Esophagus squamous epithelium (tissue), 4 donors: Measurements from ENCODE around the gene BIRC2.

Experiments
- POLR2A ChIP-seq, 4 donors: fragments of 450-650 bp; IDR thresholded peaks; one replicate each; pipeline ENCODE4 v1.6.1; 2017; ENCODE audit warnings: antibody characterized with exemption in 4 of 4, mild to moderate bottlenecking in 4 of 4, moderate library complexity in 3 of 4
- TF ChIP-seq, protein P1 (sequence below), 6 experiments: fragments of 450-650 bp in 4 of 6; fragments of 200-600 bp in 2 of 6; sonication (generic) in 2 of 6; IDR thresholded peaks; one replicate each; pipeline ENCODE4 v1.5.1; 2016 to 2019; ENCODE audit warnings: antibody characterized with exemption in 6 of 6, mild to moderate bottlenecking in 4 of 6, moderate library complexity in 4 of 6

DNA sequence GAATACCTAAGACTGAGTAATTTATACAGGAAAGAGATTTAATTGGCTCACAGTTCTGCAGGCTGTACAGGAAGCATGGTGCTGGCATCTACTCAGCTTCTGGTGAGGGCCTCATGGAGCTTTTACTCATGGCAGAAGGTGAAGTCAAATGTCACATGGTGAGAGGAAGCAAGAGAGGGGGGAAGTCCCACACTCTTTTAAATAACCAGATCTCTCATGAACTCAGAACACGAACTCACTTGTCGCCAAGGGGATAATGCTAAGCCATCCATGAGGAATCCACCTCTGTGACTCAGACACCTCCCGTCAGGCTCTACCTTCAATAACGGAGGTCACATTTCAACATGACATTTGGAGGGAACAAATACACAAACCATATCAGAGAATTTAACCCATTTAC lies 42.2 kb downstream of the BIRC2 start:
- TF ChIP-seq, protein P1, sequence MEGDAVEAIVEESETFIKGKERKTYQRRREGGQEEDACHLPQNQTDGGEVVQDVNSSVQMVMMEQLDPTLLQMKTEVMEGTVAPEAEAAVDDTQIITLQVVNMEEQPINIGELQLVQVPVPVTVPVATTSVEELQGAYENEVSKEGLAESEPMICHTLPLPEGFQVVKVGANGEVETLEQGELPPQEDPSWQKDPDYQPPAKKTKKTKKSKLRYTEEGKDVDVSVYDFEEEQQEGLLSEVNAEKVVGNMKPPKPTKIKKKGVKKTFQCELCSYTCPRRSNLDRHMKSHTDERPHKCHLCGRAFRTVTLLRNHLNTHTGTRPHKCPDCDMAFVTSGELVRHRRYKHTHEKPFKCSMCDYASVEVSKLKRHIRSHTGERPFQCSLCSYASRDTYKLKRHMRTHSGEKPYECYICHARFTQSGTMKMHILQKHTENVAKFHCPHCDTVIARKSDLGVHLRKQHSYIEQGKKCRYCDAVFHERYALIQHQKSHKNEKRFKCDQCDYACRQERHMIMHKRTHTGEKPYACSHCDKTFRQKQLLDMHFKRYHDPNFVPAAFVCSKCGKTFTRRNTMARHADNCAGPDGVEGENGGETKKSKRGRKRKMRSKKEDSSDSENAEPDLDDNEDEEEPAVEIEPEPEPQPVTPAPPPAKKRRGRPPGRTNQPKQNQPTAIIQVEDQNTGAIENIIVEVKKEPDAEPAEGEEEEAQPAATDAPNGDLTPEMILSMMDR (IDR thresholded peaks at IDR 0.05), result no peak
- TF ChIP-seq POLR2A (IDR thresholded peaks at IDR 0.05), result no peak
